HG03097 (cell line): Measurements from ENCODE around the gene MOSPD2.

Experiments
- ATAC-seq: cut with Tn5 transposase; IDR thresholded peaks from one replicate; pipeline ENCODE4 v1.9.1; 2021; ENCODE audit not compliant: unreplicated experiment, low FRiP score

Gene MOSPD2

DNA sequence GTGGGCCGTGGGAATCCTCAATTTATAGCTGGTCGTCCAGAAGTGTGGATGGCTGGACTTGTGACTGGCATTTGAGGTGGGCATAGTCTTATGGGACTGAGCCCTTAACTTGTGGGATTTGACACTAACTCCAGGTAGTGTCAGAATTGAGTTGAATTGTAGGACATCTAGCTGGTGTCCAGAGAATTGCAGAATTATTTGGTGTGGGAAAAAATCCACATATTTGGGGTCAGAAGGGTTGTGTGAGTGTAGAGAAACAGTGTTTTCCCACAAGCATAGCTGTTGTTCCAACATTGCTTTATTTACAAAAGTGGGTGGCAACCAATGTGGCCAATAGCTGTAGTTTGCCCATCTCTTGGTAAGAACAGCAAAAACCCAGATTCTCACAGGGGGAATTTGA is 91.3 kb downstream of the MOSPD2 start:
- no peak for ATAC-seq
